Measurements from ENCODE around the gene ERVW-1.
"Not testable (repeated sequence)": the region's sequence is repeated elsewhere in the genome, so short reads cannot be mapped to it uniquely, and the experiment has no call there.

Gene ERVW-1

GRCh38 chr7:92456236-92456635, 21.5 kb downstream of the ERVW-1 start:
- Histone ChIP-seq H3K4me1 (ENCODE audit: control insufficient read depth in 1 of 2, insufficient read depth in 2 of 2, low read length in 2 of 2) (no peaks in the 10 kb centered on the region), H3K36me3 (ENCODE audit: control insufficient read depth in 1 of 2, insufficient read depth in 2 of 2, low read length in 2 of 2) (peaks cover 24 to 62% of the 10 kb centered on the region in 2 donors)

GRCh38 chr7:92451645-92452044, 26.1 kb downstream of the ERVW-1 start:
- Histone ChIP-seq H3K27me3 (ENCODE audit: control insufficient read depth in 1 of 2, insufficient read depth in 2 of 2, low read length in 2 of 2) (no peaks in the 10 kb centered on the region), H3K36me3 (ENCODE audit: control insufficient read depth in 1 of 2, insufficient read depth in 2 of 2, low read length in 2 of 2) (peaks cover 32 to 62% of the 10 kb centered on the region in 2 donors), H3K27ac (ENCODE audit: low read depth, low read length) (no peak overlapping the region), H3K4me1 (ENCODE audit: control insufficient read depth in 1 of 2, insufficient read depth in 2 of 2, low read length in 2 of 2) (peaks cover 4 to 9% of the 10 kb centered on the region in 2 donors), H3K9me3 (ENCODE audit: control insufficient read depth in 1 of 2, low read length in 2 of 2) (no peaks in the 10 kb centered on the region), H3K4me3 (ENCODE audit: low read depth in 1 of 2, low read length in 2 of 2) (no peak overlapping the region), H3K9ac (ENCODE audit: low read depth in 1 of 2, low read length in 2 of 2) (no peak overlapping the region)

More at GRCh38 chr7:92456236-92456635, 21.5 kb downstream of the ERVW-1 start:
- H3K9ac ChIP-seq (ENCODE audit: low read depth in 1 of 2, low read length in 2 of 2) = no peak overlapping the region
- no peak overlapping the region for H3K27ac ChIP-seq (ENCODE audit: low read depth, low read length)
- H3K27me3 ChIP-seq (ENCODE audit: control insufficient read depth in 1 of 2, insufficient read depth in 2 of 2, low read length in 2 of 2) = no peaks in the 10 kb centered on the region
- H3K9me3 ChIP-seq (ENCODE audit: control insufficient read depth in 1 of 2, low read length in 2 of 2) = no peaks in the 10 kb centered on the region
- H3K4me3 ChIP-seq (ENCODE audit: low read depth in 1 of 2, low read length in 2 of 2) = no peak overlapping the region

GRCh38 chr7:92448205-92448747, 29.5 kb downstream of the ERVW-1 start:
- Histone ChIP-seq H3K9me3 (ENCODE audit: control insufficient read depth in 1 of 2, low read length in 2 of 2) (no peaks in the 10 kb centered on the region), H3K4me1 (ENCODE audit: control insufficient read depth in 1 of 2, insufficient read depth in 2 of 2, low read length in 2 of 2) (peaks cover 4 to 9% of the 10 kb centered on the region in 2 donors), H3K27ac (ENCODE audit: low read depth, low read length) (peak overlapping the region; percentile 90), H3K4me3 (ENCODE audit: low read depth in 1 of 2, low read length in 2 of 2) (peak overlapping the region; percentile 84 to 86), H3K36me3 (ENCODE audit: control insufficient read depth in 1 of 2, insufficient read depth in 2 of 2, low read length in 2 of 2) (peaks cover 20 to 33% of the 10 kb centered on the region in 2 donors), H3K27me3 (ENCODE audit: control insufficient read depth in 1 of 2, insufficient read depth in 2 of 2, low read length in 2 of 2) (no peaks in the 10 kb centered on the region), H3K9ac (ENCODE audit: low read depth in 1 of 2, low read length in 2 of 2) (peak overlapping the region; percentile 80 to 91)

- H3K27me3 ChIP-seq (ENCODE audit: control insufficient read depth in 1 of 2, insufficient read depth in 2 of 2, low read length in 2 of 2) = no peaks in the 10 kb centered on the region
- peak within 1 kb of the TSS; percentile 90 for H3K27ac ChIP-seq (ENCODE audit: low read depth, low read length)
- peak within 1 kb of the TSS; percentile 80 to 91 for H3K9ac ChIP-seq (ENCODE audit: low read depth in 1 of 2, low read length in 2 of 2)
- no peaks in the 10 kb centered on the region for H3K9me3 ChIP-seq (ENCODE audit: control insufficient read depth in 1 of 2, low read length in 2 of 2)
- peaks cover 4 to 9% of the 10 kb centered on the region in 2 donors for H3K4me1 ChIP-seq (ENCODE audit: control insufficient read depth in 1 of 2, insufficient read depth in 2 of 2, low read length in 2 of 2)
- H3K4me3 ChIP-seq (ENCODE audit: low read depth in 1 of 2, low read length in 2 of 2) = peak within 1 kb of the TSS; percentile 84 to 86
- H3K36me3 ChIP-seq (ENCODE audit: control insufficient read depth in 1 of 2, insufficient read depth in 2 of 2, low read length in 2 of 2) = peaks cover 20 to 27% of the 10 kb centered on the region in 2 donors
Measured at GRCh38 chr7:92447345-92448204, 30.2 kb downstream of the ERVW-1 start, which contains the start of gene GATAD1. Gene GATAD1, plus strand, starts transcription at chr7:92447482. Its CDS starts 248 bp downstream, at chr7:92447730.

GRCh38 chr7:92446869-92447344, 30.8 kb downstream of the ERVW-1 start:
- Histone ChIP-seq H3K9ac (ENCODE audit: low read depth in 1 of 2, low read length in 2 of 2) (peak overlapping the region; percentile 80 to 91), H3K4me1 (ENCODE audit: control insufficient read depth in 1 of 2, insufficient read depth in 2 of 2, low read length in 2 of 2) (peaks cover 4 to 9% of the 10 kb centered on the region in 2 donors), H3K27ac (ENCODE audit: low read depth, low read length) (no peak overlapping the region), H3K4me3 (ENCODE audit: low read depth in 1 of 2, low read length in 2 of 2) (peak overlapping the region; percentile 84 to 86), H3K9me3 (ENCODE audit: control insufficient read depth in 1 of 2, low read length in 2 of 2) (no peaks in the 10 kb centered on the region), H3K27me3 (ENCODE audit: control insufficient read depth in 1 of 2, insufficient read depth in 2 of 2, low read length in 2 of 2) (no peaks in the 10 kb centered on the region), H3K36me3 (ENCODE audit: control insufficient read depth in 1 of 2, insufficient read depth in 2 of 2, low read length in 2 of 2) (peaks cover 13 to 20% of the 10 kb centered on the region in 2 donors)

GRCh38 chr7:92442720-92443119, 35.0 kb downstream of the ERVW-1 start:
- H3K9ac ChIP-seq (ENCODE audit: low read depth in 1 of 2, low read length in 2 of 2); H3K4me3 ChIP-seq (ENCODE audit: low read depth in 1 of 2, low read length in 2 of 2); H3K36me3 ChIP-seq (ENCODE audit: control insufficient read depth in 1 of 2, insufficient read depth in 2 of 2, low read length in 2 of 2); H3K27me3 ChIP-seq (ENCODE audit: control insufficient read depth in 1 of 2, insufficient read depth in 2 of 2, low read length in 2 of 2); H3K27ac ChIP-seq (ENCODE audit: low read depth, low read length); H3K4me1 ChIP-seq (ENCODE audit: control insufficient read depth in 1 of 2, insufficient read depth in 2 of 2, low read length in 2 of 2); H3K9me3 ChIP-seq (ENCODE audit: control insufficient read depth in 1 of 2, low read length in 2 of 2): not testable (repeated sequence)

- Histone ChIP-seq H3K9ac (ENCODE audit: low read depth in 1 of 2, low read length in 2 of 2) (no peak overlapping the region), H3K36me3 (ENCODE audit: control insufficient read depth in 1 of 2, insufficient read depth in 2 of 2, low read length in 2 of 2) (no peaks in the 10 kb centered on the region), H3K27ac (ENCODE audit: low read depth, low read length) (no peak overlapping the region), H3K9me3 (ENCODE audit: control insufficient read depth in 1 of 2, low read length in 2 of 2) (no peaks in the 10 kb centered on the region), H3K27me3 (ENCODE audit: control insufficient read depth in 1 of 2, insufficient read depth in 2 of 2, low read length in 2 of 2) (peaks cover 0 to 3% of the 10 kb centered on the region in 2 donors), H3K4me1 (ENCODE audit: control insufficient read depth in 1 of 2, insufficient read depth in 2 of 2, low read length in 2 of 2) (no peaks in the 10 kb centered on the region), H3K4me3 (ENCODE audit: low read depth in 1 of 2, low read length in 2 of 2) (no peak overlapping the region)
Measured at GRCh38 chr7:92437956-92438491, 39.7 kb downstream of the ERVW-1 start.

- H3K4me3 ChIP-seq (ENCODE audit: low read depth in 1 of 2, low read length in 2 of 2) = no peak overlapping the region
- no peak overlapping the region for H3K9ac ChIP-seq (ENCODE audit: low read depth in 1 of 2, low read length in 2 of 2)
- H3K4me1 ChIP-seq (ENCODE audit: control insufficient read depth in 1 of 2, insufficient read depth in 2 of 2, low read length in 2 of 2) = no peaks in the 10 kb centered on the region
- H3K27ac ChIP-seq (ENCODE audit: low read depth, low read length) = no peak overlapping the region
- H3K36me3 ChIP-seq (ENCODE audit: control insufficient read depth in 1 of 2, insufficient read depth in 2 of 2, low read length in 2 of 2) = no peaks in the 10 kb centered on the region
- peaks cover 0 to 3% of the 10 kb centered on the region in 2 donors for H3K27me3 ChIP-seq (ENCODE audit: control insufficient read depth in 1 of 2, insufficient read depth in 2 of 2, low read length in 2 of 2)
- no peaks in the 10 kb centered on the region for H3K9me3 ChIP-seq (ENCODE audit: control insufficient read depth in 1 of 2, low read length in 2 of 2)
Measured at GRCh38 chr7:92436612-92437445, 40.9 kb downstream of the ERVW-1 start.

GRCh38 chr7:92435542-92435941, 42.2 kb downstream of the ERVW-1 start:
- Histone ChIP-seq H3K9ac (ENCODE audit: low read depth in 1 of 2, low read length in 2 of 2) (no peak overlapping the region), H3K27me3 (ENCODE audit: control insufficient read depth in 1 of 2, insufficient read depth in 2 of 2, low read length in 2 of 2) (peaks cover 0 to 3% of the 10 kb centered on the region in 2 donors), H3K9me3 (ENCODE audit: control insufficient read depth in 1 of 2, low read length in 2 of 2) (no peaks in the 10 kb centered on the region), H3K36me3 (ENCODE audit: control insufficient read depth in 1 of 2, insufficient read depth in 2 of 2, low read length in 2 of 2) (no peaks in the 10 kb centered on the region), H3K4me3 (ENCODE audit: low read depth in 1 of 2, low read length in 2 of 2) (no peak overlapping the region), H3K27ac (ENCODE audit: low read depth, low read length) (no peak overlapping the region), H3K4me1 (ENCODE audit: control insufficient read depth in 1 of 2, insufficient read depth in 2 of 2, low read length in 2 of 2) (no peaks in the 10 kb centered on the region)
